Measurements from ENCODE around the gene HOXB4.
A peak's percentile ranks its signal among the peaks of the same experiment; 100 is the strongest.

The HOXB4 gene

GRCh38 chr17:48542114-48542656 lies 36.0 kb downstream of the HOXB4 start:
- no peaks in the 10 kb centered on the region for H3K4me1 ChIP-seq (ENCODE audit: control insufficient read depth, low read length)
- H3K36me3 ChIP-seq (ENCODE audit: control insufficient read depth, low read length), result no peaks in the 10 kb centered on the region
- H3K79me2 ChIP-seq (ENCODE audit: control insufficient read depth, low read length), result no peaks in the 10 kb centered on the region
- no peaks in the 10 kb centered on the region for H3F3A ChIP-seq (ENCODE audit: control insufficient read depth, insufficient read depth)
- no peak overlapping the region for H3K4me2 ChIP-seq (ENCODE audit: low read length)
- peaks cover 69% of the 10 kb centered on the region for H3K27me3 ChIP-seq (ENCODE audit: control insufficient read depth, low read length)
- H3K9me2 ChIP-seq (replicated peaks; ENCODE audit: control insufficient read depth, low read length), result no peaks in the 10 kb centered on the region
- no peak overlapping the region for H3K27ac ChIP-seq (ENCODE audit: low read depth, low read length)
- no peaks in the 10 kb centered on the region for H4K20me1 ChIP-seq (ENCODE audit: control insufficient read depth, insufficient read depth, low read depth, low read length)
- TF ChIP-seq, protein P1, sequence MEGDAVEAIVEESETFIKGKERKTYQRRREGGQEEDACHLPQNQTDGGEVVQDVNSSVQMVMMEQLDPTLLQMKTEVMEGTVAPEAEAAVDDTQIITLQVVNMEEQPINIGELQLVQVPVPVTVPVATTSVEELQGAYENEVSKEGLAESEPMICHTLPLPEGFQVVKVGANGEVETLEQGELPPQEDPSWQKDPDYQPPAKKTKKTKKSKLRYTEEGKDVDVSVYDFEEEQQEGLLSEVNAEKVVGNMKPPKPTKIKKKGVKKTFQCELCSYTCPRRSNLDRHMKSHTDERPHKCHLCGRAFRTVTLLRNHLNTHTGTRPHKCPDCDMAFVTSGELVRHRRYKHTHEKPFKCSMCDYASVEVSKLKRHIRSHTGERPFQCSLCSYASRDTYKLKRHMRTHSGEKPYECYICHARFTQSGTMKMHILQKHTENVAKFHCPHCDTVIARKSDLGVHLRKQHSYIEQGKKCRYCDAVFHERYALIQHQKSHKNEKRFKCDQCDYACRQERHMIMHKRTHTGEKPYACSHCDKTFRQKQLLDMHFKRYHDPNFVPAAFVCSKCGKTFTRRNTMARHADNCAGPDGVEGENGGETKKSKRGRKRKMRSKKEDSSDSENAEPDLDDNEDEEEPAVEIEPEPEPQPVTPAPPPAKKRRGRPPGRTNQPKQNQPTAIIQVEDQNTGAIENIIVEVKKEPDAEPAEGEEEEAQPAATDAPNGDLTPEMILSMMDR (IDR thresholded peaks at IDR 0.05; ENCODE audit: low read depth, low read length, poor library complexity, severe bottlenecking), result no peak
- TF ChIP-seq EZH2phosphoT487 (IDR thresholded peaks at IDR 0.05; ENCODE audit: borderline replicate concordance, low read length), result no peak; the same call in 1 of the 2 replicates
- no peaks in the 10 kb centered on the region for H3K9me3 ChIP-seq (ENCODE audit: control insufficient read depth, insufficient read depth, low read length)
- H3K4me3 ChIP-seq (ENCODE audit: low read length), result no peak overlapping the region

- H3K4me1 ChIP-seq (ENCODE audit: control insufficient read depth, low read length), result no peaks in the 10 kb centered on the region
- H3K4me2 ChIP-seq (ENCODE audit: low read length), result no peak overlapping the region
- H3K27ac ChIP-seq (ENCODE audit: low read depth, low read length), result no peak overlapping the region
Observed at GRCh38 chr17:48541577-48542113, 36.5 kb downstream of the HOXB4 start.

DNA sequence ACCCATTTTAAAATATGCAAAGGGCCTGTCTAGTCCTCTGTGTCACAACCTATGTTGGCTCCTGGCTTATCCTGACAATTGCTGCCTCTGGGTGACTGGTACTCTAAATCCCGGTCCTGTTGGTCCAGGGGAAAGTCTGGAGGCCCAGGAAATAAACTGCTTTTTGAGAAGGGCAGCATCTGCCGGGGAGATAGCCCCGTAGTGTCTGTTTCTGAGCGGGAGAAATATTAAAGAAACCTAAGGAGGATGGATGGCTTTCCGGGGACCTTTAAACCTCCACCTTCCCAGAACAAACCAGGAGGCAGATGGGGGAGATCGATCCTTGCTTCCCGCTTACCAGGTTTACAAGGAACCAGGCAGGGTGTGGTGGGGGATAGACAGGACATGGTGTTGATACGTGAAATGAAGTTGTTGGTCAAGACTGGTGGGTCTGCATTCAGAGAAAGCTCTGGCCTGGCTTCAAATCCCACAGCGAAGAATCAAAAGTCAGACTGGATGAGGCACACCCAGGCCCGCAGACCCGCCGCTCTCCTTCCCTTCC lies 37.0 kb downstream of the HOXB4 start:
- H3K9me2 ChIP-seq (replicated peaks; ENCODE audit: control insufficient read depth, low read length), result no peaks in the 10 kb centered on the region
- H3K27ac ChIP-seq (ENCODE audit: low read depth, low read length), result no peak overlapping the region
- no peak overlapping the region for H3K4me3 ChIP-seq (ENCODE audit: low read length)
- no peaks in the 10 kb centered on the region for H3K9me3 ChIP-seq (ENCODE audit: control insufficient read depth, insufficient read depth, low read length)
- H3K36me3 ChIP-seq (ENCODE audit: control insufficient read depth, low read length), result no peaks in the 10 kb centered on the region
- H3K79me2 ChIP-seq (ENCODE audit: control insufficient read depth, low read length), result no peaks in the 10 kb centered on the region
- TF ChIP-seq, protein P1 (IDR thresholded peaks at IDR 0.05; ENCODE audit: low read depth, low read length, poor library complexity, severe bottlenecking), result no peak
- 0 out of 2 replicates have a peak, but pooled peaks have one; percentile 24 for TF ChIP-seq EZH2phosphoT487 (IDR thresholded peaks at IDR 0.05; ENCODE audit: borderline replicate concordance, low read length)
- H3K4me2 ChIP-seq (ENCODE audit: low read length), result no peak overlapping the region
- no peaks in the 10 kb centered on the region for H3F3A ChIP-seq (ENCODE audit: control insufficient read depth, insufficient read depth)
- H4K20me1 ChIP-seq (ENCODE audit: control insufficient read depth, insufficient read depth, low read depth, low read length), result no peaks in the 10 kb centered on the region
- no peaks in the 10 kb centered on the region for H3K4me1 ChIP-seq (ENCODE audit: control insufficient read depth, low read length)
- H3K27me3 ChIP-seq (ENCODE audit: control insufficient read depth, low read length), result peaks cover 62% of the 10 kb centered on the region

More at GRCh38 chr17:48541577-48542113, 36.5 kb downstream of the HOXB4 start:
- Histone ChIP-seq H3K27me3 (ENCODE audit: control insufficient read depth, low read length) (peaks cover 64% of the 10 kb centered on the region), H4K20me1 (ENCODE audit: control insufficient read depth, insufficient read depth, low read depth, low read length) (no peaks in the 10 kb centered on the region), H3F3A (ENCODE audit: control insufficient read depth, insufficient read depth) (no peaks in the 10 kb centered on the region), H3K9me3 (ENCODE audit: control insufficient read depth, insufficient read depth, low read length) (no peaks in the 10 kb centered on the region), H3K9me2 (replicated peaks; ENCODE audit: control insufficient read depth, low read length) (no peaks in the 10 kb centered on the region), H3K79me2 (ENCODE audit: control insufficient read depth, low read length) (no peaks in the 10 kb centered on the region), H3K4me3 (ENCODE audit: low read length) (no peak overlapping the region), H3K36me3 (ENCODE audit: control insufficient read depth, low read length) (no peaks in the 10 kb centered on the region)
- TF ChIP-seq EZH2phosphoT487 (IDR thresholded peaks at IDR 0.05; ENCODE audit: borderline replicate concordance, low read length), result no peak
- TF ChIP-seq, protein P1 (IDR thresholded peaks at IDR 0.05; ENCODE audit: low read depth, low read length, poor library complexity, severe bottlenecking), result no peak
